Measurements from ENCODE around the gene APLNR. TPM values are rescaled to one million over a fixed set of nuclear protein-coding genes. Genes with fewer than 3 reads are reported as not detected.

The APLNR gene
- polyA plus RNA-seq, 1 of the 3 experiments (the other 2 are of a cell fraction) = 0.03 TPM

DNA sequence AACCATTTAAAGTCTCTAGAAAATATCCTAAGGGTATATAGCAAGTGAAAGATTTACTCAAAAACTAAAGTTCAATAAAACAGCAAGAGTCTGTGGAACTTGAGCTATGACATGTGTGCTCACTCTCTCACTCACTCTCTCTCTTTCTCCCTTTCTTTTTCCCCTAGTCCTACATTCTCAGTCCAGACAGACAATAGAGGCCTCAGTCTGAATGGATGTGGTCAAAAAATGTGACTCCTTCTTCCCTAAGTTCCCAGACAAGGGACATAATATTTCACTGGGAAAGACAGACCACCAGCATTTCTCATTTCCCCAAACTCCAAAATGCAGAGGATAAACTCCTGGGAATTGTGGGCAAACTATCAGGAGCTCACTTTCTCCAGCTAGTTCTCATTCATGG is 17.6 kb upstream of the APLNR start:
- peaks cover 0 to 4% of the 10 kb centered on the region in 2 experiments for H3K36me3 ChIP-seq (replicated peaks in 1 of 2; ENCODE audit: control insufficient read depth in 1 of 2, insufficient read depth in 2 of 2, low read length in 1 of 2)
- H2AFZ ChIP-seq (ENCODE audit: low read depth) = no peak overlapping the region
- H3K79me2 ChIP-seq (ENCODE audit: insufficient read depth) = no peaks in the 10 kb centered on the region
- H3K4me1 ChIP-seq (ENCODE audit: control insufficient read depth in 1 of 2, insufficient read depth in 2 of 2, low read depth in 1 of 2, low read length in 1 of 2) = no peaks in the 10 kb centered on the region
- H3K4me2 ChIP-seq = no peak overlapping the region
- H3K4me3 ChIP-seq (ENCODE audit: low read depth in 2 of 2, low read length in 1 of 2) = no peak overlapping the region
- no peak overlapping the region for H3K9ac ChIP-seq
- no peaks in the 10 kb centered on the region for H3K9me3 ChIP-seq
- no peak for TF ChIP-seq TAF1 (IDR thresholded peaks at IDR 0.05; ENCODE audit: borderline replicate concordance, low read depth, low read length)
- no peak for TF ChIP-seq RFX5 (IDR thresholded peaks at IDR 0.05; ENCODE audit: low read length)
- TF ChIP-seq FOXJ3 (CRISPR knock-in tag; IDR thresholded peaks at IDR 0.05) = no peak
- no peak for TF ChIP-seq TCF12 (IDR thresholded peaks at IDR 0.05)
- TF ChIP-seq, protein P1, sequence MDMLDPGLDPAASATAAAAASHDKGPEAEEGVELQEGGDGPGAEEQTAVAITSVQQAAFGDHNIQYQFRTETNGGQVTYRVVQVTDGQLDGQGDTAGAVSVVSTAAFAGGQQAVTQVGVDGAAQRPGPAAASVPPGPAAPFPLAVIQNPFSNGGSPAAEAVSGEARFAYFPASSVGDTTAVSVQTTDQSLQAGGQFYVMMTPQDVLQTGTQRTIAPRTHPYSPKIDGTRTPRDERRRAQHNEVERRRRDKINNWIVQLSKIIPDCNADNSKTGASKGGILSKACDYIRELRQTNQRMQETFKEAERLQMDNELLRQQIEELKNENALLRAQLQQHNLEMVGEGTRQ (IDR thresholded peaks at IDR 0.05; ENCODE audit: borderline replicate concordance, low read depth, low read length) = no peak
- no peak for TF ChIP-seq MXI1 (IDR thresholded peaks at IDR 0.05; ENCODE audit: low read depth, low read length)
- H4K20me1 ChIP-seq (ENCODE audit: insufficient read depth) = no peaks in the 10 kb centered on the region
- H3K9me2 ChIP-seq = no peaks in the 10 kb centered on the region
- H3K27ac ChIP-seq (ENCODE audit: low read depth in 2 of 2, low read length in 1 of 2) = no peak overlapping the region
- no peaks in the 10 kb centered on the region; the same call in 1 of the 2 replicates for H3K27me3 ChIP-seq (ENCODE audit: insufficient read depth)
- ChIA-PET CTCF (interaction anchor here (10.0 kb wide), 1 partner anchor 408 kb away, joined by 491 read pairs; no protein-coding TSS in a partner anchor), POLR2A (no interaction called here)
- H3F3A ChIP-seq (replicated peaks; ENCODE audit: insufficient read depth) = peaks cover 2% of the 10 kb centered on the region
- DNase-seq = no peak

DNA sequence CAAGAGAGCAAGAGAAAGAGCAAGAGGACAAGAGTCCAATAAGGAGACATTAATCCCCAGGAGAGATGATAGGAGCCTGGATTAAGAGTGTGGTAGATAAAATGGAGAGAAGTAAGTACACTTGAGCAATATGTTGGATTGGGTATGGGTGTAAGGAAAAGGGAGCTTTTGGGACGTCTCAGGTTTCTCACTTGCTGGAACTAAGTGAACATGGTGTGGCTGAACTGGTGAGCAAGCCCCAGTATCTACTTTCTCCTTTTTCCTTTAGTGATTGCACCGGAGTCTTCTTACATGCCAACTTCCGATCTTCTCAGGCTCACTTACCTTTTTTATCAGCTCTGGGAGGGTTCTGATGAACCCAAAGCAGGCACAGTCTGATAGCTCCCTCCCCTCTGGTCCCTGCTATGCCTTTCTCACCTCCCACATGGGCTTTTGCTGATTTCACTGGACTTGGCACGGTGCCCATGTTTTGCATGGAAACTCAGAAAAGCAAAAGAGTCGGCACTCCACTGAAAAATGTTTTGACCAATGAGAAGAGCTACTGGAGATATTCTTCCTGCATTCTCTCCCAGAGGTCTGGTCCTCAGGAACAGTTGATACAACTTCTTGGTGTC is 14.5 kb upstream of the APLNR start:
- H3K36me3 ChIP-seq (replicated peaks in 1 of 2; ENCODE audit: control insufficient read depth in 1 of 2, insufficient read depth in 2 of 2, low read length in 1 of 2) = peaks cover 0 to 4% of the 10 kb centered on the region in 2 experiments
- H3F3A ChIP-seq (replicated peaks; ENCODE audit: insufficient read depth) = peaks cover 7% of the 10 kb centered on the region
- H3K9ac ChIP-seq = no peak overlapping the region
- H3K27ac ChIP-seq (ENCODE audit: low read depth in 2 of 2, low read length in 1 of 2) = no peak overlapping the region
- POLR2A ChIA-PET = interaction anchor here (1.3 kb wide), 1 partner anchor 410 kb away, joined by 3 read pairs; no protein-coding TSS in a partner anchor
- DNase-seq = no peak
- no peaks in the 10 kb centered on the region for H3K79me2 ChIP-seq (ENCODE audit: insufficient read depth)
- CTCF ChIA-PET = interaction anchor here (1.0 to 10.0 kb wide), 7 partner anchors 9 to 469 kb away, joined by 3 to 491 read pairs (median 7); no protein-coding TSS in a partner anchor
- H3K4me2 ChIP-seq = no peak overlapping the region
- TF ChIP-seq RXRA (IDR thresholded peaks at IDR 0.05; ENCODE audit: borderline replicate concordance, low read depth) (no peak), EP300 (IDR thresholded peaks at IDR 0.05; ENCODE audit: borderline replicate concordance in 1 of 2, low read depth in 1 of 2, low read length in 1 of 2) (no peak)
- TF ChIP-seq, protein P2, sequence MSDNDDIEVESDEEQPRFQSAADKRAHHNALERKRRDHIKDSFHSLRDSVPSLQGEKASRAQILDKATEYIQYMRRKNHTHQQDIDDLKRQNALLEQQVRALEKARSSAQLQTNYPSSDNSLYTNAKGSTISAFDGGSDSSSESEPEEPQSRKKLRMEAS (IDR thresholded peaks at IDR 0.05; ENCODE audit: low read depth) = no peak
- H2AFZ ChIP-seq (ENCODE audit: low read depth) = no peak overlapping the region
- H3K9me3 ChIP-seq = no peaks in the 10 kb centered on the region
- no peaks in the 10 kb centered on the region for H4K20me1 ChIP-seq (ENCODE audit: insufficient read depth)
- 47% methylated on average over 5 of the region's 5 CpGs for WGBS (ENCODE audit: low lambda C conversion rate)
- H3K4me1 ChIP-seq (ENCODE audit: control insufficient read depth in 1 of 2, insufficient read depth in 2 of 2, low read depth in 1 of 2, low read length in 1 of 2) = peaks cover 0 to 8% of the 10 kb centered on the region in 2 experiments; a peak in 1 of 4 replicates
- no peak overlapping the region for H3K4me3 ChIP-seq (ENCODE audit: low read depth in 2 of 2, low read length in 1 of 2)
- no peaks in the 10 kb centered on the region; the same call in 1 of the 2 replicates for H3K27me3 ChIP-seq (ENCODE audit: insufficient read depth)
- H3K9me2 ChIP-seq = no peaks in the 10 kb centered on the region

DNA sequence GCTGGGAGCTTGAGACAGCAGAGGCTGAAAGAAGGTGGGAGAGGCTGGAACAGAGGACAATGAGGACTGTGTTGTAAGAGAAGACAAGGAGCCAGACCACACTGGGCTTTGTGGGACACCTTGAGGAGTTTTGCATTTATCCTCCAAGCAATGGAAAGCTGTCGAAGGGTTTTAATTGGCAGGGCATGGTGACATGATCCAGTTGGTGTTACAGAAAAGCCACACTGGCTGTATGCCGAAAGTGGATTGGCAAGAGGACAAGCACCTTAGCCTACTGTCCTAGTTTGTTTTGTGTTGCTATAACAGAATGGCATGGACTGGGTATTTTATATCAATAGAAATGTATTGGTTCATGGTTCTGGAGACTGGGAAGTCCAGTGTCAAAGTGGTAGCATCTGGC is 14.0 kb upstream of the APLNR start:
- peaks cover 0 to 4% of the 10 kb centered on the region in 2 experiments for H3K36me3 ChIP-seq (replicated peaks in 1 of 2; ENCODE audit: control insufficient read depth in 1 of 2, insufficient read depth in 2 of 2, low read length in 1 of 2)
- H3K9ac ChIP-seq = no peak overlapping the region
- H3K79me2 ChIP-seq (ENCODE audit: insufficient read depth) = no peaks in the 10 kb centered on the region
- peaks cover 0 to 8% of the 10 kb centered on the region in 2 experiments; a peak in 1 of 4 replicates for H3K4me1 ChIP-seq (ENCODE audit: control insufficient read depth in 1 of 2, insufficient read depth in 2 of 2, low read depth in 1 of 2, low read length in 1 of 2)
- H3K9me3 ChIP-seq = no peaks in the 10 kb centered on the region
- CTCF ChIA-PET = interaction anchor here (1.0 to 10.0 kb wide), 12 partner anchors 9 to 468 kb away, joined by 3 to 491 read pairs (median 22); no protein-coding TSS in a partner anchor
- H3K4me2 ChIP-seq = no peak overlapping the region
- peaks cover 7% of the 10 kb centered on the region for H3F3A ChIP-seq (replicated peaks; ENCODE audit: insufficient read depth)
- no peaks in the 10 kb centered on the region; the same call in 1 of the 2 replicates for H3K27me3 ChIP-seq (ENCODE audit: insufficient read depth)
- no peaks in the 10 kb centered on the region for H3K9me2 ChIP-seq
- no peak overlapping the region for H3K27ac ChIP-seq (ENCODE audit: low read depth in 2 of 2, low read length in 1 of 2)
- DNase-seq = no peak
- POLR2A ChIA-PET = interaction anchor here (1.3 kb wide), 1 partner anchor 410 kb away, joined by 3 read pairs; no protein-coding TSS in a partner anchor
- 77% methylated on average over 2 of the region's 2 CpGs for WGBS (ENCODE audit: low lambda C conversion rate)
- no peak overlapping the region for H2AFZ ChIP-seq (ENCODE audit: low read depth)
- H4K20me1 ChIP-seq (ENCODE audit: insufficient read depth) = no peaks in the 10 kb centered on the region
- H3K4me3 ChIP-seq (ENCODE audit: low read depth in 2 of 2, low read length in 1 of 2) = no peak overlapping the region
- TF ChIP-seq NFIC (IDR thresholded peaks at IDR 0.05; ENCODE audit: borderline replicate concordance) (no peak), EP300 (IDR thresholded peaks at IDR 0.05; ENCODE audit: borderline replicate concordance in 1 of 2, low read depth in 1 of 2, low read length in 1 of 2) (no peak), POLR2AphosphoS5 (IDR thresholded peaks at IDR 0.05; ENCODE audit: low read depth, low read length) (no peak), YY1 (IDR thresholded peaks at IDR 0.05; ENCODE audit: low read depth) (no peak), RFX5 (IDR thresholded peaks at IDR 0.05; ENCODE audit: low read length) (no peak), FOXJ3 (CRISPR knock-in tag; IDR thresholded peaks at IDR 0.05) (no peak), SMC3 (IDR thresholded peaks at IDR 0.05; ENCODE audit: low read depth, low read length) (no peak), GABPA (IDR thresholded peaks at IDR 0.05; ENCODE audit: low read depth) (no peak)
- TF ChIP-seq, protein P3, sequence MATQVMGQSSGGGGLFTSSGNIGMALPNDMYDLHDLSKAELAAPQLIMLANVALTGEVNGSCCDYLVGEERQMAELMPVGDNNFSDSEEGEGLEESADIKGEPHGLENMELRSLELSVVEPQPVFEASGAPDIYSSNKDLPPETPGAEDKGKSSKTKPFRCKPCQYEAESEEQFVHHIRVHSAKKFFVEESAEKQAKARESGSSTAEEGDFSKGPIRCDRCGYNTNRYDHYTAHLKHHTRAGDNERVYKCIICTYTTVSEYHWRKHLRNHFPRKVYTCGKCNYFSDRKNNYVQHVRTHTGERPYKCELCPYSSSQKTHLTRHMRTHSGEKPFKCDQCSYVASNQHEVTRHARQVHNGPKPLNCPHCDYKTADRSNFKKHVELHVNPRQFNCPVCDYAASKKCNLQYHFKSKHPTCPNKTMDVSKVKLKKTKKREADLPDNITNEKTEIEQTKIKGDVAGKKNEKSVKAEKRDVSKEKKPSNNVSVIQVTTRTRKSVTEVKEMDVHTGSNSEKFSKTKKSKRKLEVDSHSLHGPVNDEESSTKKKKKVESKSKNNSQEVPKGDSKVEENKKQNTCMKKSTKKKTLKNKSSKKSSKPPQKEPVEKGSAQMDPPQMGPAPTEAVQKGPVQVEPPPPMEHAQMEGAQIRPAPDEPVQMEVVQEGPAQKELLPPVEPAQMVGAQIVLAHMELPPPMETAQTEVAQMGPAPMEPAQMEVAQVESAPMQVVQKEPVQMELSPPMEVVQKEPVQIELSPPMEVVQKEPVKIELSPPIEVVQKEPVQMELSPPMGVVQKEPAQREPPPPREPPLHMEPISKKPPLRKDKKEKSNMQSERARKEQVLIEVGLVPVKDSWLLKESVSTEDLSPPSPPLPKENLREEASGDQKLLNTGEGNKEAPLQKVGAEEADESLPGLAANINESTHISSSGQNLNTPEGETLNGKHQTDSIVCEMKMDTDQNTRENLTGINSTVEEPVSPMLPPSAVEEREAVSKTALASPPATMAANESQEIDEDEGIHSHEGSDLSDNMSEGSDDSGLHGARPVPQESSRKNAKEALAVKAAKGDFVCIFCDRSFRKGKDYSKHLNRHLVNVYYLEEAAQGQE (IDR thresholded peaks at IDR 0.05; ENCODE audit: low read depth, low read length) = no peak
- TF ChIP-seq, protein P1 (IDR thresholded peaks at IDR 0.05; ENCODE audit: borderline replicate concordance, low read depth, low read length) = no peak
